Hepatocyte (in vitro differentiated cells): Measurements from ENCODE around the gene PIK3R1.

Experiments
- EZH2 ChIP-seq: fragments of 200-600 bp; sonication (generic); IDR thresholded peaks from 2 replicates; pipeline ENCODE4 v1.6.1; 2016; ENCODE audit warnings: antibody characterized with exemption, mild to moderate bottlenecking, borderline replicate concordance
- EZH2phosphoT487 ChIP-seq: fragments of 200-600 bp; sonication (generic); IDR thresholded peaks from one replicate; pipeline ENCODE4 v1.6.1; 2018; ENCODE audit warnings: antibody characterized with exemption, mild to moderate bottlenecking, low read depth, moderate library complexity; ENCODE audit not compliant: unreplicated experiment, severe bottlenecking
- TF ChIP-seq, protein P1 (sequence below): fragments of 200-600 bp; sonication (generic); IDR thresholded peaks from 2 replicates; pipeline ENCODE4 v1.5.1; 2016; ENCODE audit warnings: antibody characterized with exemption, mild to moderate bottlenecking; ENCODE audit not compliant: poor library complexity

DNA sequence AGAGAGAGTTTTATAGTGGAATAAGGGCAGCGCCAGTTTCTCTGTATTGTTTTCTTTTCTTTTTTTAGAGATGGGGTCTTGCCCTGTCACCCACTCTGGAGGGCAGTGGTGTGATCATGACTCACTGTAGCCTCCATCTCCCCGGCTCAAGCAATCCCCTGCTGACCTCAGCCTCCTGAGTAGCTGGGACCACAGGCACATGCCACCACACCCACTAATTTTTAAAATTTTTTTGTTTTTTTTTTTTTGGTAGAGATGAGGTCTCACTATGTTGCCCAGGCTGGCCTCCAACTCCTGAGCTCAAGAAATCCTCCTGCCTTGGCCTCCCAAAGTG lies 119.0 kb downstream of the PIK3R1 start:
- TF ChIP-seq, protein P1, sequence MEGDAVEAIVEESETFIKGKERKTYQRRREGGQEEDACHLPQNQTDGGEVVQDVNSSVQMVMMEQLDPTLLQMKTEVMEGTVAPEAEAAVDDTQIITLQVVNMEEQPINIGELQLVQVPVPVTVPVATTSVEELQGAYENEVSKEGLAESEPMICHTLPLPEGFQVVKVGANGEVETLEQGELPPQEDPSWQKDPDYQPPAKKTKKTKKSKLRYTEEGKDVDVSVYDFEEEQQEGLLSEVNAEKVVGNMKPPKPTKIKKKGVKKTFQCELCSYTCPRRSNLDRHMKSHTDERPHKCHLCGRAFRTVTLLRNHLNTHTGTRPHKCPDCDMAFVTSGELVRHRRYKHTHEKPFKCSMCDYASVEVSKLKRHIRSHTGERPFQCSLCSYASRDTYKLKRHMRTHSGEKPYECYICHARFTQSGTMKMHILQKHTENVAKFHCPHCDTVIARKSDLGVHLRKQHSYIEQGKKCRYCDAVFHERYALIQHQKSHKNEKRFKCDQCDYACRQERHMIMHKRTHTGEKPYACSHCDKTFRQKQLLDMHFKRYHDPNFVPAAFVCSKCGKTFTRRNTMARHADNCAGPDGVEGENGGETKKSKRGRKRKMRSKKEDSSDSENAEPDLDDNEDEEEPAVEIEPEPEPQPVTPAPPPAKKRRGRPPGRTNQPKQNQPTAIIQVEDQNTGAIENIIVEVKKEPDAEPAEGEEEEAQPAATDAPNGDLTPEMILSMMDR: no peak
- TF ChIP-seq EZH2 (no peak), EZH2phosphoT487 (no peak)
